AG08395 (cell line): ENCODE results near the gene ATXN7L2.
A peak's percentile ranks its signal among the peaks of the same experiment; 100 is the strongest.

Experiments used
- DNase-seq: peaks from one replicate; pipeline ENCODE4 v3.0.0; 2012; ENCODE audit warnings: mixed read lengths, low spot score

Gene ATXN7L2

DNA sequence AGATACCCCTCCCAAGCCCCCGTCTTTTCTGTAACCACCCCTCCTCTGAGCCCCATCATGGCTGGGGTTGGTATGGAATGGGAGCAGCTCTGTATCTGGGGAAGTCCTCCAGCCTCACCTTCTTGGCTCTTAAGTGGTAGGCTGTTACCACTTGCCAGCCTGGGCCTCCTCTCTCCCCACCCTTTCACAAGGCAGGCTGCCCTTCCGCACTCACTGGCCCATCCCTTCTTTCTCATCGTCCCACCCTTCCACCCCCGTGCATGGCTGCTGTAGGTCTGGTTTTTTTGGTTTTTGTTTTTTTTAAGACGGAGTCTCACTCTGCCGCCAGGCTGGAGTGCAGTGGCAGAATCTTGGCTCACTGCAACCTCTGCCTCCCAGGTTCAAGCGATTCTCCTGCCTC is 15.4 kb downstream of the ATXN7L2 start:
- no peak for DNase-seq

GRCh38 chr1:109499661-109500536 is 16.2 kb downstream of the ATXN7L2 start:
- no peak for DNase-seq

DNA sequence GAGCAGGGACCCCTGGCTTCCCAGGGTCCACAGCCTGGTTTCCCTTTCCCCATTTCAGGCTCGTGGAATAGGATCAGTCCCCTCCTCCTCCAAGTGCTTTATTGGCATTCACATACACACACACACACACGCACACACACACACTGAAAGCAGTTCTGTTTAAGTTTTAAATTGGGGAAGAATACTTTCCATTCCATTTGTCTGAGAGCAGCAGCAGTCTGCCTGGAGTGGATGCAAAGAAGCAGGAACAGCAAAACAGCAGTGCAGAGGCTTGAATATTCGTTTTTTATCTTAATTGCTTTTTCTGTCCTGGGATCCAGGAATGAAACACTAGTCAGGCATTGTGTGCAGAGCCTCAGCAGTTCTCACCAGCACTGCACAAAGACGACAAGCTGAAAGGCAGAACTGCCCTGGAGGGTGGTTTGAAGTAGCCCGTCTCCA is 17.3 kb downstream of the ATXN7L2 start:
- DNase-seq, result peak; percentile 62

DNA sequence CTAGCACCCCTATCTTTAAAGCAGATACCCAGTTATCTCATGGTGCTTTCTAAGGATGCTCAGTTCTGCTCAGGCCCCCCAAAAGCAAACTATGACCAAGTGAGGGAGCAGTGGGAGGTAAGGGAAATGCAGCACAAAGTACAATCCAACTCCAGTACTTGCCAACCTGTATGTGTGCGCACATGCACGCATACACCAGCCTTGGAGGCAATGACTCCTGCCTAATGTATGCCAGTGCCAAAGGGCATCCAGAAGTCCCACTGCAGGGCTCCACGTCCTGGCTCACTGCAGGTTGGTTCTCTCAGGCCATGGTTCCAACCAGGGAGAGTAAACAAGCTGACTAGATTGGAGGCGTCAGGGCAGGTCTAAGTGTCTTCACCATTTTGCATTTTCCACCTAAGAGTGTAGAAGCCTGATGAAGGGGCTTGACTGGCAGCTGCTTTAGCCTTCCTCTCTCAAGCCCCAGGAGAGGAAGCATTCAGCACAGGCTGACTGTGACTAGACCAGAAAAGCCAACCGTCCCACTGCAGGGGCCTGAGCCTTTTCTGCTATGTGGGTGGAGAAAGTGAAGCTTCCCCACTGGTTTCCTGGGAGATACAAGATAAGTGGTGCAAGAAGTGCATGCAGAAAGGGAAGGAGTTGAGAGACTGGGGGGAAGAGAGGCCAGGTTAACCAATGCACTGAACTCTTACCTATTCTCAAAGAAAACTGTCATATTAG is 18.1 kb downstream of the ATXN7L2 start:
- no peak for DNase-seq

DNA sequence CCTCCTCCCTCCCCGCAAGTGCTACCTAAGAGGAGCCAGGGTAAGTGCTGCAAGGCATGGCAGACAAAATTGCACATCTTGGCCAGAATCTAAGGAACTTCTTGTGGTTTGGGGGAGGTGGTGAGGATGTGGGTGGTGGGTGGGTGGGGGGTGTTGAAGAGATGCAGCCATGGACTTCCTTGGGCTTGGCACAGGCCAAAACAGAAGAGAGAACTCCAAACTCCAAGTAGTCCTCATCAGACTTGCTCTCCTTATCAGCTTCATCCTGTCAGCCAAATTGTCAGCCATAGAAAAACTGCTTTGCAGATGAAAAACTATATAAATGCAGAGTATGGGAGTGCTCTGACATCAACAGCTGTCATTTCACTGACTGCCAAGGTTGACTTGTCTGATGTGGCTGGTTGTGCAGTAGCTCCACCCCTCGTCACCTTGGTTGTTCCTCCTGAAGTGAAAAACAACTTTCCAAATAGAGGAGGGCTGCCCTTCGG is 18.7 kb downstream of the ATXN7L2 start:
- DNase-seq, result no peak

DNA sequence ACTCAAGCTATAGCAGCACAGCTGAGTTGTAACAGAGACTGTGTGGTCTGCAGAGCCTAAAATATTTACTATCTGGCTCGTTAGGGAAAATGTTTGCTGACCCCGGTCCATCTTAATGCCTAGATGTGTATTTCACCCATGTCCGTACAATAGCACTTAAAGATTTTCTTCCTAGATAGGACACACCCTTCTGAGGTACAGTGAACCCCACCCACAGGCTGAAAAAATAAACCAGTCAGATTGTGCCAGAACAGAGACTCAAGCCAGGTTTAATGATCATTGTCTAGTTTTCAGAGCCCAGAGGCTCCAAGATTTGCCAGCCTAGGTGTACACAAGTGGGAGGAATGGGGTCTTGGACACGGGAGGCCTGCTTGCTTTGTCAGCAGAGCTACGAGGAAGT is 20.2 kb downstream of the ATXN7L2 start:
- no peak for DNase-seq

- no peak for DNase-seq
These were observed 21.3 kb downstream of the ATXN7L2 start for GRCh38 chr1:109504974-109505373.

DNA sequence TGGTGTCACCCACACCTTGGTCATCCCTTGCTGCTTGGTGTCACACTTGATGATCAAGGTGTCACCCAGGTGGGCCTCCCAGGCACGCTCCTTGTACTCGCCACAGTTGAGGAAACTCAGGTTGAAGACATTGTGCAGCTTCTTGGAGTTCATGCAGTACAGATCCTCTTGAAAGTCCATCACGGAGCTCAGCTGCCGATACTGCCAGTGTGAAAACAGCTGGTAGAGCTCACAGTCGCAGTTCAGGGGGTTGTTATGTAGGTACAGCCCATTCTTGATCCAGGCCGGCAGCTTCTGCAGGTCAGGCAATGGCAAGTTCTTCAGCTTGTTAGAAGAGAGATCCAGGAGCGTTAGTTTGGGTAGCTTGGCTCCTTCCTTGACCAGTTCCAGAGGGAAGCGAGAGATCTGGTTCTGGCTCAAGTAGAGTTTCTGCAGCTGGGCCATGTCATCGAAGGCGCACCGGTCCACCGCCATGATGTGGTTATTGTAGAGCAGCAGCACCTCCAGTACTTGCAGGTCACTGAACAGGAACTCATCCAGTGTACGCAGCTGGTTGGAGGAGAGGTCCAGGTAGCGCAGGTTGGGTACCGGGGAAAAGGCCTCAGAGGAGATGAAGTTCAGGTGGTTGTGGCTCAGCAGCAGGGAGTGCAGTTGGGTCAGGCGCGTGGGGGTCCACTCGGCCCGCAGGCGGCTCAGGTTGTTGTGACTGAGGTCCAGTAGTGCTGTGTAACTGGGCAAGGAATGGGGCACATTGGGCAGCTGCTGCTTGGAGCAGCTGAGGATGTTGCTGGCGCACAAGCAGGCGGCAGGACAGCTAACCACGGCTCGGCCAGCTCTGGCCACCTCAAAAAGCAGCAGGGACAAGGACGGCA is 24.5 kb downstream of the ATXN7L2 start:
- DNase-seq, result no peak

DNA sequence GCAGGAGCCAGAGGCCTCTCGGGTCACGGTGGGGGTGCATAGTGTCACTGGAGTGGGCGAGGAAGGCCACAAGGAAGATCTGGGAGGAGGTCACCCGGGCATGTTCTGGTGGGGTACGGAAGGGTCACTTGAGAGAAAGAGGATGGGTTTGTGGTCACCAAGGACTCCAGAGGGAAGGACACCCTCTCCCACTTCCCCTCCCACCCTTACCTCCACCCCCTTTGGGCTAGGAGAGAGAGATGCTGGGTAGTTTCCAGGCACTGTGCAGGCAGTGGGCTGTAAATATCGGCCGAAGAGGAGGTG is 25.1 kb downstream of the ATXN7L2 start:
- DNase-seq, result no peak

GRCh38 chr1:109509176-109510134 is 25.8 kb downstream of the ATXN7L2 start, which contains the start of gene AMIGO1:
Gene AMIGO1 (minus strand): TSS chr1:109509727. CDS start chr1:109508912, 815 bp downstream.
- DNase-seq, result peak; percentile 78

- no peak for DNase-seq
These were observed 29.5 kb downstream of the ATXN7L2 start for GRCh38 chr1:109513110-109513710.

DNA sequence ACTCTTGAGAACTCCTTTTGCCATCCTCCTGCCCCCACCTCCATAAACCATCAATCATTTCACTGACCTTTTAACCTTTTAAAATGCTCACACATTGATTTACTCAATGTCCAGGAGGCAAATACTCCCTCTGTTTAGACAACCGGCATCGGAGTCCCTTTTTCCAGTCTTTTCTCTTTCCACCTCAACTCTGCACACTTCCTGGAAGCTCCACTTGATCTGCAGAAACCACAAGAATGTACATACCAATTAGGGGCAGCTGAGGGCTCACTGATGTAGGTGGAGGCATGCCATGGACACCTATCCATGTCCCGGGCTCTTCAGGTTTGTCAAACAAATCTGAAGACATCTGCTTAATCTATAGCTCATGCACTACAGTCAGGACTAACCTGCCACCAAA is 31.1 kb downstream of the ATXN7L2 start:
- no peak for DNase-seq

DNA sequence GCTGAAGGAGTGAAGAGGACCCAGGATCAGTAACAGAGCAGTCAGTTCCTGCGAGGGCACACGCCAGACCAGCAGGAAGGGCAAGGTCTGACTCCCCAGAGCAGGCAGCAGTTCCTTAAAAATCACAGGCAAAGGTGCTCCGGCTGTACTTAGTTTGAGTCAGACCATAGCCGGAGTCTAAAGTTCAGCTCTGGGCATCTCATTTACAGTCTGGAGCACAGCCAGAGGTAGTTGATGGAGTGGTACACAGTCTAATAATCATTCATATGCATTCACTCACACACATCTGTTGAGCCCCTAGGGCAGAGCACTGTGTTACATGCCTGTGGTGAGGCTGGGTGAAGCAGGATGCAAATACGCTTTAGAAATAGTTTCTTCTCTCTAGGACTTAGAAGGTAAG is 33.2 kb downstream of the ATXN7L2 start:
- no peak for DNase-seq

GRCh38 chr1:109517337-109517736 is 33.6 kb downstream of the ATXN7L2 start:
- no peak for DNase-seq

DNA sequence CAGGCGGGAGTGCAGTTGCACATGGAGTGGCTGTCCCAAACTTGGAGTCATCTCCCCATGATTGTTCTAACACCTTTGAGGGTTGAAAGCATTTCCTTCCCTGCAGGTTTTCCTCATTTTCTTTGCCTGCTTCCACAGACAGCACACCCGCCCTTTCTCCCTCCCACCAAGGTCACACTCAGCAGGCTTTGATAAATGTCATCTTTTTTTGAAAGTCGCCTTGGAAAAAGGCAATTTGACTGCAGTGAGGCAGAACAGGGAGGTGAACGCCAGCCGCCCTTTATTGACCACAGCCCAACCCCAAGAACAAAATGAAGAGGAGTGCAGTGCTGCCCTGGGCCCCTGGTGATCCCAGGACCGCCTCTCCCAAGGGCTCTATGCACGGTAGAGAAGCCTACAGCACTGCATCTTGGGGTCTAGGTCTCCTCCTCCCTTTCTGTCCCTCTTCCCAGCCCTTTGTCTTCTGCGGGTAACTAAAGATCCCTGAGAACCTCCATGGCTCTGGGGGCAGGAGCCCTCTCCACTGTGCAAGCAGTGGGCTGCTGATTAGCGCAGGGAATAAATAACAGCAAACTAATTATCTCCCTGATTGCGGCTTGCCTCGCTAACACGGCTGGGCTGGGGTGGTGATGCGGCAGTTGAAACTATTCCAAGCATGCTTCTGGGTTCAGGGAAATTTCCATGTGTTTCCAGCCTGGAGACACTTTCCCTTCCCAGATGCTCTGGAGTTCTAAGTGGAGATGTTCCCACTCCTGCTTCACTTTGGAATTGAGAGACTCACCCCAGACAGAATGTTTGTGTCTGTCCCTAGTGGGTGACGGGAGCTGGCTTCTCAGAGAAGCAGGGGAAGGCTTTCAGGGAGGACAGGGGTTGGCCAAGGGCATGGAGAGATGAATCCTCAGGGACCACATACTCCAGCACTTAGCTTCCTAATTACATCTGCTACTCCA is 37.6 kb downstream of the ATXN7L2 start:
- peak; percentile 49 for DNase-seq

DNA sequence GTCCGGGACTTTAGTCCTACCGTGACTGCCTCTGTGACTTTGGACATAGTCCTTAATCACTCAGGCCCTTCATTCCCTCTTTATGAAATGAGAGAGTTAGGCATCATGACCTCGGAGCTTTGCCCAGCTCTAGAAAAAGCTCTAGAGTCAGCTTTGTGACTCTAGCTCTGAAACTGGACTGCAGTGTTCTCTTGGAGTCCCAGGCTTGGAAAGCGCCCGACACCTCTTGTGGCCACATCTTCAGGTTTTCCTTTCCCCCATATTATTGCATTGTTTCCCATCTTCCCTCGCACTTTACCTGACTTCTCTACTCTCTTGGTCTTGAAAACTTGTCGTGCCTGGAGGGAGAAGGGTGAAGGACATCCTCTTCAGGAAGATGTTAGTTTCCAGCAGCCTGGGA is 38.3 kb downstream of the ATXN7L2 start:
- DNase-seq, result no peak

GRCh38 chr1:109523706-109524105 is 40.0 kb downstream of the ATXN7L2 start:
- DNase-seq, result no peak

DNA sequence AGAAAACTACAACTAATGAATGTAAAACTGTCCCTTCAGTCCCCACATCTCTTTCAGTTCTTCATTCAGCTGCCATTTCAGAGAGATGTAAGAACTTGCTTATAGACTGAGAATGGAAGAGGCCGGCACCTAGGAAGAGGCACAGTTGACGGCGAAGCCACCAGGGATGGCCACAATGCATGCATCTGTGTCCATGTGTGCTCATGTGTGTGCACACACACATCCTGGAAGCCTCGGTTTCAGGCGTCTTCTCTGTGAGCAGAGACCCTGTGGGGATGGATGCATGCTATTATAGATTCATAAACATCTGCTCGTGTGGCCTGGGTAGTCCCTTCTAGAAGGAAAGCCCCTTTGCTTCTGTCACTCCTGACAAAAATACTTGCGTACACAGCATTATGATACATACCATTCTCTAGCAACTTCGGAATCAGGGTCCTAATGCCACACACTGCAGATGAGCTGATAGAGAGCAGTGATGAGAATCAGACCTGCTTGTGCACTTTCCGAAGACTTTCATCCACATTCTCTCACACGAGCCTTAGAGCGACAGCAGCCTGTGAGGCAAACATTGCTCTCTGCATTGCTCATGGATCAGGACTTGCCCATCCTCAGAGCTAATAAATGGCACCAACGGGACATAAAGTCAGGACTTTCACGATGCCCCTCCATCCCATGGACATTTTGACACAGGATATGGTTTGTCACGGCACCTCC is 43.5 kb downstream of the ATXN7L2 start:
- no peak for DNase-seq
